HG03196 (cell line): ENCODE measurements around the gene LDB3.
"Not testable (repeated sequence)": the region's sequence is repeated elsewhere in the genome, so short reads cannot be mapped to it uniquely, and the experiment has no call there.

Experiments
- ATAC-seq: cut with Tn5 transposase; IDR thresholded peaks from one replicate; pipeline ENCODE4 v1.9.1; 2021; ENCODE audit not compliant: unreplicated experiment

Gene LDB3, protein sequence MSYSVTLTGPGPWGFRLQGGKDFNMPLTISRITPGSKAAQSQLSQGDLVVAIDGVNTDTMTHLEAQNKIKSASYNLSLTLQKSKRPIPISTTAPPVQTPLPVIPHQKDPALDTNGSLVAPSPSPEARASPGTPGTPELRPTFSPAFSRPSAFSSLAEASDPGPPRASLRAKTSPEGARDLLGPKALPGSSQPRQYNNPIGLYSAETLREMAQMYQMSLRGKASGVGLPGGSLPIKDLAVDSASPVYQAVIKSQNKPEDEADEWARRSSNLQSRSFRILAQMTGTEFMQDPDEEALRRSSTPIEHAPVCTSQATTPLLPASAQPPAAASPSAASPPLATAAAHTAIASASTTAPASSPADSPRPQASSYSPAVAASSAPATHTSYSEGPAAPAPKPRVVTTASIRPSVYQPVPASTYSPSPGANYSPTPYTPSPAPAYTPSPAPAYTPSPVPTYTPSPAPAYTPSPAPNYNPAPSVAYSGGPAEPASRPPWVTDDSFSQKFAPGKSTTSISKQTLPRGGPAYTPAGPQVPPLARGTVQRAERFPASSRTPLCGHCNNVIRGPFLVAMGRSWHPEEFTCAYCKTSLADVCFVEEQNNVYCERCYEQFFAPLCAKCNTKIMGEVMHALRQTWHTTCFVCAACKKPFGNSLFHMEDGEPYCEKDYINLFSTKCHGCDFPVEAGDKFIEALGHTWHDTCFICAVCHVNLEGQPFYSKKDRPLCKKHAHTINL

DNA sequence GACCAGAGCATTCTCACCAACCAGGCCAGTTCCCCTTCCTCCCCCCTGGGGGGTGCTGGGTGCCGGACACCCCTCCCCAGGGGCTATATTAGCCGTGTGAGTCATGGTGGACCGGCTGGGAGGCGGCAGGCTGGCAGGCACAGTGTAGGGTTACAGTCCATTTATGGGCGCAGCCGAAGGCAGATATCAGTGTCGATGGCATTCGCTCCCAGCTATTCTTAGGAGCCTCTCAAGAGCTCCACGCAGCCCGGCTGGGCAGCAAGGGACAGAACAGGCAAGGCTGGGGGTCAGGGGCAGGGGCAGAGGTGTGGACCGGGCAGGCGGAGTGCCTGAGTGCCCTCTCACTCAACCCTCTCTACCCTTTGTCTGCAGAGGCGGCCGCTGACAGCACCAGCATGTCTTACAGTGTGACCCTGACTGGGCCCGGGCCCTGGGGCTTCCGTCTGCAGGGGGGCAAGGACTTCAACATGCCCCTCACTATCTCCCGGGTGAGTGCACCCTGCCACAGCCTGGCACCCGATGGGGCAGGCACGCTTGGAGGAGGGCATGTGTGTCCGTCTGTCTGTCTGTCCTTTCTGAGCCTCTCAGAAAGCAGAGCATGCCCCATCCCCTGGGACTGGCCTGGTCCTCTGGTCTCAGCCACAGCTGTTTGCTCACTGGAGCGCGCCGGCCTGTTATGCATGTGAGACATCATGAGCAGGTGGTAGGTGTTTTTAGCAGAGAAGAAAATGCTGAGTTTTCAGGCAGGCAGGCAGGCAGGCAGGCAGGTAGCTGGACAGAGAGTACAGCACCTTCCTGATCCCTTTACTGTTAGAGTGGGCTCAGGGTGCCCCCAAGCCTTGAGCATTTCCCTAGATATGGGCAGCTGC is at the start of gene LDB3:
LDB3 (plus strand) TSS at position 215 of the 869 bp plus-strand sequence; CDS start at position 396, 181 bp downstream.
- ATAC-seq = no peak

DNA sequence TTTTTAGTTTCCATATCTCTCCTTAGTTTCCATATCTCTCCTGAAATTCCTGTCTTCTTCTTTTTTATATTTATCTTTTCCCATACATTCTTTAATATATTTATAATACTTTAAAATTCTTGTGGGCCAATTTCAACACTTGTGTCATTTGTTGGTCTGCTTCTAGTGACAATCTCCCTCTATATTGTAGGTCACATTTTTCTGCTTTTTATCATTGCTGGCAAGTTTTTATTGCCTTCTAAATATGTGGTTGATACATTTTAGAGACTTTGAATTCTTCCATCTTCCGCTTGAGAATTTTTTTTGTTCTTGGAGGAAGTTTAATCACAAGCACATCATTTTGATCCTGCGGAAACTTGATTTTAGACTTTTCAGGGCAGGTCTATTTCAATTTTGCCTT is 40.0 kb upstream of the LDB3 start:
- ATAC-seq = no peak

DNA sequence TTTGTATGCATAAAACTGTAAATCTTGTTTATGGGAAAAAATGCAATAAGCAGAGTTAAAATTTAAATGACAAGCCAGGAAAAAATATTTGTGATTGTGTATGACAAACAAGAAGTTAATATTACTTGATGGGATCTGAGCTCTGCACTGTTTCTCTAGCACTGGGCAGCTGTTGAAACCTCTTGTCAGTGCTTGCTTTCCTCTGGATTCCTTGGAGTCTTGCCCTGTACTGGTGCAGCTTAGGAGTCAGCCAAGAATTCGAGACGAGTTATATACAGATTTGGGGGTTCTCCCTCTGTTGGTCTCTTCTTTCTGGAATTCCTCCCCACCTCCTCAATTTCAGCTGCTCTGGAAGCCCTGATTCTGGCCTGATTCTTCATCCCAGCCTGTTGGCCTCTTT is 38.2 kb upstream of the LDB3 start:
- ATAC-seq = no peak

DNA sequence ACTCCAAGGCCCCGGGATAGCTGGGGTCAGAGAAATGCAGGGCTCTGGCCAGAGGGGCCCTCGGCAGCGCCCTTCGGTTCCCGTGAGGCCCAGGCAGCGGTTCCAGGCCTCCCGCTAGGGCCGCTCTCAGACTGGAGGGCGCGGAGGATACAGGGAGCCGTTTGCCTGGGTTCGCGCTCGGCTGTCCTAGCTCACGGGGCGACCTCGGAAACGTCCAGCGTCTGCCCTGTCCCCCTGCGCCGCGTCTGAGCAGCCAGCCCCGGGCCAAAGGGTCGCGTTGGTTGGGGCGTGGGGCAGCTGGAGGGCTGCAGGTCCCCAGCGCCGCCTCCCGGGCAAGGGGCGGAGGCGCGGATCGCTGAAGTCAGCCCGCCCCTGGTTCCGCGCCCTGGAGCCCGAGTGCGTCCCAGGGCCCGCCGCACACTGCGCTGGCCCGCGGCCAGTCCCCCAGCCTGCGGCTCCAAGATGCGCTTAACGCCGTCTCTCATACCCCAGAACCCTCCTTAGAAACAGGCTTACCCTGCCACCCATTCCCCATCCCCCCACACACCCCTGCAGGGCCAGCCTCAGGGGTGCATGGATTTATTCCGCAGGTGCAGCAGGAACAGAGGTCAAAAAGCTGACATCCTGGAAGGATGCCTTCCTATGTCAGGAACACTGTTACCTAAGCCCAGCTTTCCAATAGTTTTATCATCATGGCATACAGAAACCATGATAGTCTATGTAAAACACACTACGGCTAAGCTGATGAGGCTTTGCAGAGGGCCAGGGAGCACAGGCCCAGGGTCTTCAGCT is 36.1 kb upstream of the LDB3 start:
- ATAC-seq = no peak

DNA sequence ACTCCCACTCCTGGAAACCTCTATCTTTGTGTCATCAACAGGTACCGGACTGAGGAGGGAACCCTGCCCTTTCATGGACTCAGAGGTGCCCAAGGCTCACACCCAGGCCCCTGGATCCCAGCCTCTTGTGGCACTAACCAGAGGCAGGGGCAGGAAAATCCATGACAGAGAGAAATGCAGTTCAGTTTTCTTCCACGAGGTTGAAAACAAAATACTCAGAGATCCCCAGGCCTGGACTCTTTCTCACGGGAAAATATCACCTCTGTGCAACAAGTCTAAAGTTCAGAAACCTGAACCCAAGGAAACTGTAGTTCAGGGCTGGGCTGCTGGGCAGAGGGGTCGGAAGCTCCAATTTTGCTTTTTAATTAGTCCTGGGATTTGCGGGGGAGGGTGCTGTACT is 35.4 kb upstream of the LDB3 start:
- no peak for ATAC-seq

DNA sequence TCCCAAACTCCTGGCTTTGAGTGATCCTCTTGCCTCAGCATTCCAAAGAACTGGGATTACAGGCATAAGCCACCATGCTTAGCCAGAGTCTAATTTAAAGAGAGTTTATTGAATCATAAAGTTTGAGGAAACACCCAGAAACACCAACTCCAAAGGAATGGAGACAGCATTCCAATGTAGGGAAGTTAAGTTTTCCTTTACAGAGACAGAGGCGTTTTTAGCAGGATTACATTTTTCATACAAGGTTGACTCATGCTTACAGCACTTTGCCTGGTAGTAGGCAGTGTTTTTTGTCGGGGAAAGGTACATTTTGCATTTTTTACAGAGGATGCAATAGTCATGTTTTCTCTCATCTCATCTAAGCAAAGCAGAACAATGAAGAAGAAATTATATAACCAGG is 32.9 kb upstream of the LDB3 start:
- no peak for ATAC-seq

DNA sequence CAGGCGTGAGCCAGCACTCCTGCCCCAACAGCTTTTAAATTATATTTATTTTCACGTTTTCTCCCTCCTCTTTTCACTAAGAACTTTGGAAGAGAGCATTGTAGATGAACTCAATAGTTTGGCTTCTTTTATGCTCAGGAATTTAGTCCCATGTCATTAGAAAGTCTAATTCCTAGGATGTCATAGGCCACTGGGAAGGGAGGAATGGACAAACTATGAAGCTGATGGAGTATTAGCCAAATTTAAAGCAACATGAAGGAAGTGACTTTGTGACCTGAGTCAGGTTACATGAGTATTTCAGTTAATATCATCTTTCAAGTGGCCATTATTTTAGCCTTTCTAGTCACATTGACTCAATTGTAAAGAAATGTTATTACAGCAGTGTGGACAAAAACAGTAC is 32.0 kb upstream of the LDB3 start:
- no peak for ATAC-seq

DNA sequence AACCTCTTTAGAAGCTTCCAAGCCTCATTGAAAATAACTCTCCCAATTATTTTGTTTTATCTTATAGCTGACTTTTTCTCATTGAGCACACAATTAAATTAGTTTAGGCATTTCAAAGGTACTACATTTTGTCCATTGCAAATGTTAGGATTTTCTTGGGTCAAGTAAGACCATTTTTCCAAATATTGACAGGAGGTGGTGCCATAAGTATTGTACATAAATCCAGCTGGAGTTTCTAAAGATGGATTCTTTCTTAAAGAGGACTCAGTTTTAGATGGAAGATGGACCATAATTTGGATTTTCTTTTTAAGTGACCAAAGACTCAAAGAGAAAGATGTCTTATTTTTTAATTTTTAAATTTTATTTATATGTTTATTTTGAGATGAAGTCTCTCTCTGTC is 26.3 kb upstream of the LDB3 start:
- ATAC-seq = no peak

DNA sequence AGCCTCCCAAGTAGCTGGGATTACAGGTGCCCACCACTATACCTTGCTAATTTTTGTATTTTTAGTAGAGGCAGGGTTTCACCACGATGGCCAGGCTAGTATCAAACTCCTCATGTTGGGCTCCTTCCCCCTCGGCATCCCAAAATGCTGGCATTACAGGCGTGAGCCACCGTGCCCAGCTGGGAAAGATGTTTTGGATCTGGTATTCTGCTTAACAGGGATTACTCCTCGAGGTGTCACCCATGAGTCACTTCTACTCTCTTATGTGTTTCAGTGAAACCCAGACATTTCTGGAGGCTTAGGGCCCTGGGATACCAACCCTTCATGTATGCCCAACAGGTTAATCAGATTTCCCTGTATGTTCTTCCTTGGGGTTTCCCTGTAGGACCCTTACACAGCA is 25.8 kb upstream of the LDB3 start:
- no peak for ATAC-seq

DNA sequence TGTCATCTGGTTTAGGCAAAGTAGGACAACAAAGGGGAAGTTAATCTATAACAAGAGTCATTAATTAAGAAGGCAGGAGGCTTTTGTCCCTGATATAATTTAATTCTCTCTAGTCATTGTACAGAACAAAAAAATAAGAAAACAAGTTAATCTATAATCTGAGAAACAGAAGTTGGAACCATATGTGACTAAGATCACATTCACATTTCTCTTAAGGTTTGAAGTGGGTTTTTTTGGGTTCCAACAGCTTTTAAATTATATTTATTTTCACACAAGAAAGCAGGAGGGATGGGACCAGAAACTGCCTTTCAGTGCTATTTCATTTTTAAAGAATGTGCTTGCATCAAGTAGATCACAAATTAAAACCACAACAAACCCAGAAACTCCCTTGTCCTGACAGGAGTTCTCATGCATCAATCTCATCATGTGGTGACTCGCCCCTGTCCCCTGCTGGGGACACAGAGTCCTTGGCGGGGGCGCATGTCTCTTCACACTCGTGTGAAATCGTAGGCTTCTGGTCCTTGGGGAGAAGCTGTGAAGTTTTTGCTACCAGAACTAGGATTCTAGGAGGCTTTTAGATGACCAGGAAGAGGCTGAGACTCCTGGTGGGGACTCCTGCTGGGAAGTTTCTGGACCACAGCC is 24.0 kb upstream of the LDB3 start:
- ATAC-seq = peak; percentile 51

DNA sequence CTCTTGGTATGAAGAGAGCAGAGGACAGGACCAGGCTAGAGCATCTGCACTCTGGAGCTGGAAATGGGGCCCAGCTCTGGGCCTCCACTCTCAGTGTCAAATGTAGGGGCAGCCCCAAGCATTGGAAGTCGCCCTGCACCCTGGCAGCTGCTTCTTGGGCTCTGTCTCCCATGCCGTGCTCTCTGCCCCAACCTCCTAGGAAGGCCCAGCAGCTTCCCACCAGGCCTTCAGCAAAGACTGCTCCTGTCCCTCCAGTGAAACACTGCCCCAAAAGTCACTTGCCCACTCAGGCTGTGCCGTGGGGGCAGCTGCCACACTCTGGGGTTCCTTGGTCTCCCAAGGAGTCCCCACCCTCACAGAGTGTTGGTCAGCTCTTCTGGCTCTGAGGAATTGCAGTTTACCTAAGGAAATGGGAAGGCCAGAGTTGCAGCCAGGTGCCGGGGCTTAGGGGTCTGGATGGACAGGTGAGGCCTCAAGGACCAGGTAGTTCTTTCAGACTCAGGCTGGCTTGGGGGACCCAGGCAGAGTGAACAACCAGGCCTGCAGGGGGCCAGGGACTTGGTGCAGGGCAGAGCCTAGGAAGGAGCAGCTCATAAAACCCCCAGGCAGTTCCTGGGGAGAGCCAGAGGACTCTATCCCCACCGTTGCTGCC is 23.4 kb upstream of the LDB3 start:
- peak; percentile 26 for ATAC-seq

DNA sequence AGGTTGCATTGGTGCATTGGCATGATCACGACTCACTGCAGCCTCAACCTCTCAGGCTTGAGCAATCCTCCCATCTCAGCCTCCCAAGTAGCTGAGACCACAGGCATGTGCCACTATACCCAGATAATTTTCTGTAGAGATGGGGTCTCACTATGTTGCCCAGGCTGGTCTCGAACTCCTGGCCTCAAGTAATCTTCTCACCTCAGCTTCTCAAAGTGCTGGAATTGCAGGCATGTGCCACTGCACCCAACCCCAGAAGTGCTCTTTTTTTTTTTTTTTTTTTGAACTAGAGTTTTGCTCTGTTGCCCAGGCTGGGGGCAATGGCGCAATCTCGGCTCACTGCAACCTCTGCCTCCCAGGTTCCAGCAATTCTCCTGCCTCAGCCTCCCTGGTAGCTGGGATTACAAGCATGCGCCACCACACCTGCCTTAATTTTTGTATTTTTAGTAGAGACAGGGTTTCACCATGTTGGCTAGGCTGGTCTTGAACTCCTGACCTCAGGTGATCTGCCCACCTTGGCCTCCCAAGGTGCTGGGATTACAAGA is 22.6 kb upstream of the LDB3 start:
- ATAC-seq = not testable (repeated sequence)

DNA sequence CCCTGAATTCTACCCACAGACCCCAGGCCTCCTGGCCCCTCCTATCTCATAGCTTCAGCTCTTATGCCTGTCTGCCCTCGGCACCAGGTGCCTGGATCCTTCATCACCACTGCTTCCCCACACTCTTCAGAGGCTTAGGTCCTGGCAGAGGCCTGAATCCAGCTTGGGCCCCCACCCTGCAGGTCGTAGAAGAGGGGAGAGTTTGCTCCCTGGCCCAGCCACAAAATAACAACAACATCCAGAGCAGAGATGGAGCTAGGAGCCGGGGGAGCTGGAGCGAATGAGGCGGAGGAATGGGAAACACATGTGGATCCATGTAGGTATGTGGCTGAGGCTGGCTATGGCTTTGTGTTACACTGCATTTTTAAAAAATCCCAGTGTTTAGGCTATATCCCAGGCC is 21.8 kb upstream of the LDB3 start:
- ATAC-seq = no peak

DNA sequence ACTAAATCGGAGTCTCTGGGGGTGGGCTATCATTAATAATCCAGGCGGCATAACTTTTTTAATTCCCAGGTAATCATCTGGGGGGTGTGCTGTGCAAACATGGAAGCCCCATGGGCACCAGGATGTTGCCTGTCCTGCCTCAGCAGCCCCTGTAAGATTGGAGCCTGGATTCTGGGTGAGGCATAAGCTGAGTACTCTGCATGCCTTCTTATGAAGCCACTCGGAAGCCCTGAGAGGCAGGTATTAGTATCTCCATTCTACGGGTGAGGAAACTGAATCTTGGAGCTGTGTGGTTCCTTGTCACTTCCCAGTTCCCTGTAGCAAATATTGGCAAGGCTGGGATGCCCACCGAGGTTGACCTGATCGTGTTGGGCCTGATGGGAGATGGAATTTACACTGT is 21.4 kb upstream of the LDB3 start:
- ATAC-seq = no peak

DNA sequence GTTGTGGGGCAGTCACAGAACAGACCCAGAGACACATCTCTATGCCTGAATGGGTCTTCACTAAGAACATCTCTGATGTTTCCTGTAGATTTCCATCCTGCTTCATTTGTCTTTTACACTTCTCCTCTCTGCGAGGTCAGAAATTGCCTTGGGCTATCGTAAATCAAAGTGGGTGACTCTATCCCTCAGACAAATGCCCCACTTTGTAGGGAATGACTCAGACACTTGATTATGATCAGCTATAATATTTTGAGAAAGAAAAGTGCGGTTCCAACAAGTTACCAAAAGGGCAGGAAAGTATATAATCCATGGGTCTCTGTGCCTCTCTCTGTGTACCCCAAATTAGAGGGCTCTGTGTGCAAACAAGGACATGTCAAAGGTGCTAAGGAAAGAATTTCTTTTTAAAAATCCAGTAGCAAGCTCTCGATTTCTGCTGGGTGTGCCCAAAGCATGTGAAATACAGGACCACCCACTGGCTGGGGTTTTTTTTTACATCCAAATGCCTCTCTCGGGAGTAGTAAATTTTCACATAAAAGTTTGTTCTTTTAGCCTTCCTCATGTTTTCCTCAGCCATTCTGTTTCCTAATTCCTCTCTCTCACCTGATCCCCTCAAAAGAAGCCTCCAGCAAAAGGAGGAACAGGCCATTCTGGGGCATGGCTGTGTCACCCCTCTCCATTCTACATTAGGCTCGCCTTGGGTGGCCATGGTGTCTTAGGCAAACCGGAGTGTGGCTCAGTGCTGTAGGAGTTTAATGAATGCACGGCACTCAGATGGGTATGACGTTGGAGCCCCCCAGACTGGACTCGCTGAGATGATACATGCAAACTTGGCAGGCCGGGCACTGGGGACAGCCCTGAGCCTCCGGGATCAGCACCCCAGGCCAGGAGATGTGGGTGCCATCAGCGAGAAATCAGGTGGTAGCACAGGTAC is 20.3 kb upstream of the LDB3 start:
- ATAC-seq = no peak

DNA sequence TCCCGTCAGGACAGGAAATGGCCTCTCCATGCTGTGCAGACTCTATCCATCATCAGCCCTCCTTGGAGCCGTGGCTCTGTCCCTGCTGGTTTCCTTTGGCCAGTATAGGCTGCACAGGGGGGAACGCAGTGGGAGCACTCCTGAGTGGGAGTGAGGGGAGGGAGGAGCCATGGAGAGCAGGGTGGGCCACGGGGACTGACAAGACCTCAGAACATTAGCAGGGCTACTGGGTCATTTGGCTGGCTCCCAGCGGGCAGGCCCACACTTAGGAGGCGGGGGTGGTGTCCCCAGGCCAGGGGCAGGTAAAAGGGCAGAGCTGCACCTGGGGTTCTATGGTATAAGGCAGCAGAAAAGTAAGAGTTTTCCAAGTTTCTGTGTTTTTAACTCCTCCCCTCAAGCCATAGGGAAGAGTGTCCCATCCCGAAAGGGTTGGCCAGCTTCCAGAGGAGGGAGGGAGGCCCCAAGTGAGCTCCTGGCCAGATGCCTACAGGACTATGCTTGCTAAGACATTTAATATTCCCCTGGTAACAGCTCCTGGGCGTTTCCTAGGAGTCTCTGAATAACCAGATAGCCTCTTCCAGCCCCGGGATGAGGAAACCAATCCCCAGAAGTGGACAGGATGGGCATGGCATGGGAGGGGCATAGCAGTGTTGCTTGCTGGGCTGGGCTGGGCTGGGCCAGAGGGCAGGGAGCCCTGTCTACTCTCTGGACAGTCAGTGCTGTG is 19.4 kb upstream of the LDB3 start:
- no peak for ATAC-seq

DNA sequence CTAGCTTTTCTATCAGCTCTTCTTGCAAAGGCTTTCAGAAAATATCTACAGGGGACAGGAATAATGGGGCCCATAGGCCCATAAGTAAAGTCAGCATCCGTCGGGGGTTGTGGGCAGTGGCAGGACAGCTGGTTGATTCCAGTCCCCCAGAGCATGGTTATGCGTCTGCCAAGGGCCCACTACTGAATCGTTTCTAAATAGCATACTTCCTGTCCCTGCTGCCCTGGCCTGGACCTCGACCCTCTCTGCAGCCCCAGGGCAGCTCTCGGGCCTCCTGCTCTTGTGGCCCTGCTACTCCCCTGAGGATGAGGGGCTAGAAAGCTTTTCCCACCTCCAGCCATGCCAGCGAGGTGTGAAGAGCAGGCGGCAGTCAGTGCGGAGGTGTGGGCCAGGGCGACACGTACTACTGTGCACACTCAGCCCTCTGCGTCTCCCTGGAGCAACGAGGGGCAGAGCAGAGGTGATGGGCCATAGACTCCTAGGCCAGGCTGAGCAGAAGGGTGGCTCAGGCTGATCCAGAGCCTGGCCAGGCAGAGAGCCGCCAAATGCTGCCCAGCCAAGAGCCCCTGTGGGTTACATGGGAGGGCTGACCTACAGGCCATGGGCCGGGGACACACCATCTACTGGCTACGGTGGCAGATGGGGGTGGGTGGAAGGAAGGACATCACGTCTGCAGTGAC is 18.7 kb upstream of the LDB3 start:
- ATAC-seq = no peak
